Natural killer cell (primary cell): ENCODE data around the gene SLC7A6. TPM values are rescaled to one million over a fixed set of nuclear protein-coding genes. Genes with fewer than 3 reads are reported as not detected.

Experiments used
- ATAC-seq, 3 donors: fragments of 150-1000 bp in 2 of 3; fragments of 200-7000 bp in 1 of 3; cut with Tn5 transposase; 1 replicate in 1 of 3; 2 replicates in 2 of 3; pipeline ENCODE4 v1.10.0; 2021; ENCODE audit warnings: mild to moderate bottlenecking in 2 of 3, moderate library complexity in 2 of 3
- DNase-seq, 2 donors: peaks; one replicate each; pipeline versions ENCODE4 v3.0.0 to v3.0.0-alpha.2; 2013 to 2021; ENCODE audit warnings: mixed read lengths in 1 of 2
- H3K27ac ChIP-seq: one replicate; pipeline ENCODE4 v1.5.1; 2013; ENCODE audit warnings: mild to moderate bottlenecking, low read length
- H3K27me3 ChIP-seq: one replicate; pipeline ENCODE4 v1.6.1; 2013; ENCODE audit warnings: low read length; ENCODE audit not compliant: control insufficient read depth, insufficient read depth
- H3K36me3 ChIP-seq: one replicate; pipeline ENCODE4 v1.6.1; 2013; ENCODE audit warnings: low read length; ENCODE audit not compliant: control insufficient read depth, insufficient read depth
- H3K4me1 ChIP-seq: one replicate; pipeline ENCODE4 v1.6.1; 2013; ENCODE audit warnings: low read length; ENCODE audit not compliant: control insufficient read depth, insufficient read depth
- H3K4me3 ChIP-seq: one replicate; pipeline ENCODE4 v1.5.1; 2013; ENCODE audit warnings: low read length
- H3K9me3 ChIP-seq: one replicate; pipeline ENCODE4 v1.6.1; 2013; ENCODE audit warnings: low read length; ENCODE audit not compliant: control insufficient read depth, insufficient read depth
- H3K27ac Mint-ChIP-seq, 2 donors: one replicate each; pipeline ENCODE4 v1.8.0; 2022; ENCODE audit warnings: mild to moderate bottlenecking in 2 of 2, mixed read lengths in 2 of 2, moderate library complexity in 1 of 2
- H3K27me3 Mint-ChIP-seq, 2 donors: one replicate each; pipeline ENCODE4 v1.8.0; 2022; ENCODE audit warnings: low read depth in 2 of 2, mixed read lengths in 2 of 2
- H3K36me3 Mint-ChIP-seq: one replicate; pipeline ENCODE4 v1.8.0; 2022; ENCODE audit warnings: mixed read lengths
- H3K4me1 Mint-ChIP-seq, 2 donors: one replicate each; pipeline ENCODE4 v1.8.0; 2022; ENCODE audit warnings: mixed read lengths in 2 of 2
- H3K4me3 Mint-ChIP-seq: one replicate; pipeline ENCODE4 v1.8.0; 2022; ENCODE audit warnings: mild to moderate bottlenecking, moderate library complexity, mixed read lengths
- H3K9me3 Mint-ChIP-seq, 2 donors: one replicate each; pipeline ENCODE4 v1.8.0; 2022; ENCODE audit warnings: mixed read lengths in 2 of 2
- CTCF ChIP-seq: fragments of 200-600 bp; IDR thresholded peaks from one replicate; pipeline ENCODE4 v1.8.0; 2022; ENCODE audit warnings: antibody characterized with exemption
- WGBS: methylation state at CpG from one replicate; pipeline ENCODE4 v1.1.7; 2013; ENCODE audit warnings: missing lambda C conversion rate; ENCODE audit not compliant: insufficient coverage; 5-methylcytosine and 5-hydroxymethylcytosine counted together
- intact Hi-C: fragments of 100-400 bp; cut with micrococcal nuclease; formaldehyde crosslinking; loops from one replicate; pipeline ENCODE4 v1.14.2; 2022
- total RNA-seq, 4 donors: library from RNA; stranded (reverse); fragments of 120-200 nt in 1 of 4; gene quantifications; one replicate each; pipeline versions ENCODE4 v1.2.3 to v1.2.4, GENCODE V29; 2013 to 2022

SLC7A6 gene
- total RNA-seq, 3 donors from 2014 or later (not counting 1 experiment from before 2014, with no cell fraction given): 46.6 to 84.9 (median 69.6) TPM

GRCh38 chr16:68338326-68339119 lies 74.2 kb downstream of the SLC7A6 start:
- Histone ChIP-seq H3K9me3 (no peaks in the 10 kb centered on the region), H3K4me3 (no peak overlapping the region), H3K27me3 (no peaks in the 10 kb centered on the region), H3K4me1 (no peaks in the 10 kb centered on the region), H3K27ac (no peak overlapping the region), H3K36me3 (peaks cover 57% of the 10 kb centered on the region)
- Mint-ChIP-seq H3K4me1 (no peaks in the 10 kb centered on the region), H3K36me3 (peaks cover 7% of the 10 kb centered on the region), H3K27me3 (no peaks in the 10 kb centered on the region), H3K27ac (no peak overlapping the region), H3K4me3 (no peak overlapping the region), H3K9me3 (no peaks in the 10 kb centered on the region)
- WGBS: 98% methylated on average over 16 of the region's 16 CpGs
- DNase-seq (no peak), ATAC-seq (no peak)
- TF ChIP-seq CTCF: no peak
- intact Hi-C loops: no loop called here

GRCh38 chr16:68339214-68339613 lies 74.9 kb downstream of the SLC7A6 start:
- peaks cover 54% of the 10 kb centered on the region for H3K36me3 ChIP-seq
- H3K9me3 Mint-ChIP-seq: no peaks in the 10 kb centered on the region
- H3K27me3 Mint-ChIP-seq: no peaks in the 10 kb centered on the region

GRCh38 chr16:68342620-68343019 lies 78.3 kb downstream of the SLC7A6 start:
- no peaks in the 10 kb centered on the region for H3K9me3 Mint-ChIP-seq
- H3K36me3 Mint-ChIP-seq: peaks cover 7% of the 10 kb centered on the region
- DNase-seq: no peak
- H3K27ac Mint-ChIP-seq: no peak overlapping the region
- H3K4me1 Mint-ChIP-seq: peaks cover 0 to 7% of the 10 kb centered on the region in 2 donors
- 97% methylated on average over 7 of the region's 7 CpGs for WGBS
- intact Hi-C loops: no loop called here
- no peak for TF ChIP-seq CTCF
- Histone ChIP-seq H3K27me3 (no peaks in the 10 kb centered on the region), H3K4me1 (no peaks in the 10 kb centered on the region), H3K9me3 (no peaks in the 10 kb centered on the region), H3K27ac (no peak overlapping the region), H3K4me3 (no peak overlapping the region), H3K36me3 (peaks cover 69% of the 10 kb centered on the region)
- no peak overlapping the region for H3K4me3 Mint-ChIP-seq
- no peaks in the 10 kb centered on the region for H3K27me3 Mint-ChIP-seq
- no peak for ATAC-seq

More at GRCh38 chr16:68339214-68339613, 74.9 kb downstream of the SLC7A6 start:
- H3K27ac ChIP-seq: no peak overlapping the region
- Mint-ChIP-seq H3K4me3 (no peak overlapping the region), H3K27ac (no peak overlapping the region), H3K4me1 (no peaks in the 10 kb centered on the region), H3K36me3 (peaks cover 7% of the 10 kb centered on the region)
- H3K9me3 ChIP-seq: no peaks in the 10 kb centered on the region
- no peak for TF ChIP-seq CTCF
- intact Hi-C loops: no loop called here
- H3K27me3 ChIP-seq: no peaks in the 10 kb centered on the region
- no peaks in the 10 kb centered on the region for H3K4me1 ChIP-seq
- WGBS: 93% methylated on average over 13 of the region's 13 CpGs
- ATAC-seq (no peak), DNase-seq (no peak)
- H3K4me3 ChIP-seq: no peak overlapping the region

- H3K27me3 Mint-ChIP-seq: no peaks in the 10 kb centered on the region
- Histone ChIP-seq H3K27ac (no peak overlapping the region), H3K4me1 (no peaks in the 10 kb centered on the region), H3K4me3 (no peak overlapping the region), H3K27me3 (no peaks in the 10 kb centered on the region), H3K36me3 (peaks cover 69% of the 10 kb centered on the region), H3K9me3 (no peaks in the 10 kb centered on the region)
- peaks cover 7% of the 10 kb centered on the region for H3K36me3 Mint-ChIP-seq
- no peak overlapping the region for H3K27ac Mint-ChIP-seq
- peaks cover 0 to 7% of the 10 kb centered on the region in 2 donors for H3K4me1 Mint-ChIP-seq
- no peak for TF ChIP-seq CTCF
- no peak for DNase-seq
- H3K4me3 Mint-ChIP-seq: no peak overlapping the region
- ATAC-seq: no peak
- intact Hi-C loops: no loop called here
- H3K9me3 Mint-ChIP-seq: no peaks in the 10 kb centered on the region
- 92% methylated on average over 6 of the region's 7 CpGs for WGBS
Measured at GRCh38 chr16:68343137-68343536, 78.8 kb downstream of the SLC7A6 start.
